SK-N-SH treated with all-trans-retinoic acid at 6 μM for 48 hours (cell line): ENCODE measurements around the gene PLD3.

Experiments
- ATAC-seq: fragments of 200-7000 bp; cut with Tn5 transposase; 3 replicates; pipeline ENCODE4 v1.9.1; 2020; ENCODE audit warnings: mild to moderate bottlenecking, moderate library complexity
- ARNTL ChIP-seq: fragments of 450-650 bp; formaldehyde crosslinking; IDR thresholded peaks from 2 replicates; pipeline ENCODE4 v1.5.0; 2020; ENCODE audit warnings: low read depth, mild to moderate bottlenecking, moderate library complexity, borderline replicate concordance
- BACH2 ChIP-seq: fragments of 250-450 bp; sonication (Bioruptor Pico); IDR thresholded peaks from 2 replicates; pipeline ENCODE4 v1.9.0; 2021; ENCODE audit warnings: mild to moderate bottlenecking, borderline replicate concordance
- CREB5 ChIP-seq: fragments of 250-450 bp; sonication (Bioruptor Pico); IDR thresholded peaks from 2 replicates; pipeline ENCODE4 v1.5.1; 2020; ENCODE audit warnings: low read depth, mild to moderate bottlenecking, moderate library complexity
- CSRNP3 ChIP-seq: fragments of 250-450 bp; sonication (Bioruptor Pico); IDR thresholded peaks from 2 replicates; pipeline ENCODE4 v1.5.1; 2021; ENCODE audit warnings: mild to moderate bottlenecking, moderate library complexity
- ESRRG ChIP-seq: fragments of 250-450 bp; sonication (Bioruptor Pico); IDR thresholded peaks from 2 replicates; pipeline ENCODE4 v1.6.1; 2021; ENCODE audit warnings: mild to moderate bottlenecking
- GLIS3 ChIP-seq: fragments of 250-450 bp; sonication (Bioruptor Pico); IDR thresholded peaks from 2 replicates; pipeline ENCODE4 v1.5.0; 2020; ENCODE audit warnings: mild to moderate bottlenecking, moderate library complexity
- ISL1 ChIP-seq: fragments of 250-450 bp; sonication (Bioruptor Pico); IDR thresholded peaks from 2 replicates; pipeline ENCODE4 v2.1.2; 2022; ENCODE audit warnings: mild to moderate bottlenecking, moderate library complexity
- PATZ1 ChIP-seq: fragments of 250-450 bp; sonication (Bioruptor Pico); IDR thresholded peaks from 2 replicates; pipeline ENCODE4 v1.8.0; 2020; ENCODE audit warnings: mild to moderate bottlenecking, moderate library complexity, borderline replicate concordance
- POU6F1 ChIP-seq: fragments of 250-450 bp; sonication (Bioruptor Pico); IDR thresholded peaks from 2 replicates; pipeline ENCODE4 v1.8.0; 2021; ENCODE audit warnings: low read depth, mild to moderate bottlenecking, moderate library complexity, borderline replicate concordance
- PPARA ChIP-seq: fragments of 250-450 bp; sonication (Bioruptor Pico); IDR thresholded peaks from 2 replicates; pipeline ENCODE4 v1.5.0; 2020; ENCODE audit warnings: mild to moderate bottlenecking, borderline replicate concordance
- RARB ChIP-seq: fragments of 250-450 bp; sonication (Bioruptor Pico); IDR thresholded peaks from 2 replicates; pipeline ENCODE4 v1.8.0; 2021; ENCODE audit warnings: mild to moderate bottlenecking, moderate library complexity
- SNAI2 ChIP-seq: fragments of 250-450 bp; sonication (Bioruptor Pico); IDR thresholded peaks from 2 replicates; pipeline ENCODE4 v1.5.0; 2020; ENCODE audit warnings: mild to moderate bottlenecking, moderate library complexity
- TCF4 ChIP-seq: fragments of 250-450 bp; sonication (Bioruptor Pico); IDR thresholded peaks from 2 replicates; pipeline ENCODE4 v1.8.0; 2021; ENCODE audit warnings: mild to moderate bottlenecking, moderate library complexity, borderline replicate concordance
- TSHZ2 ChIP-seq: fragments of 250-450 bp; sonication (Bioruptor Pico); IDR thresholded peaks from 2 replicates; pipeline ENCODE4 v1.5.0; 2020; ENCODE audit warnings: mild to moderate bottlenecking, moderate library complexity
- ZC3H10 ChIP-seq: fragments of 250-450 bp; sonication (Bioruptor Pico); IDR thresholded peaks from 2 replicates; pipeline ENCODE4 v1.5.1; 2021; ENCODE audit warnings: mild to moderate bottlenecking, moderate library complexity
- ZFP3 ChIP-seq: fragments of 250-450 bp; sonication (Bioruptor Pico); IDR thresholded peaks from 2 replicates; pipeline ENCODE4 v1.5.0; 2020; ENCODE audit warnings: mild to moderate bottlenecking, moderate library complexity
- ZNF565 ChIP-seq: fragments of 450-650 bp; formaldehyde crosslinking; conservative IDR thresholded peaks from 2 replicates; pipeline ENCODE4 v1.5.0; 2020; ENCODE audit warnings: low read depth, mild to moderate bottlenecking, moderate library complexity

Gene PLD3

GRCh38 chr19:40376286-40376862 lies 27.9 kb downstream of the PLD3 start:
- TF ChIP-seq PPARA (CRISPR knock-in tag) (no peak), RARB (CRISPR knock-in tag) (no peak), ISL1 (CRISPR knock-in tag) (no peak), CSRNP3 (no peak), ZNF565 (no peak), TCF4 (CRISPR knock-in tag) (no peak), PATZ1 (no peak), POU6F1 (CRISPR knock-in tag) (no peak), GLIS3 (no peak), ESRRG (CRISPR knock-in tag) (no peak), TSHZ2 (no peak)
- ATAC-seq: no peak

- ATAC-seq: no peak
- TF ChIP-seq CREB5 (CRISPR knock-in tag) (no peak), PPARA (CRISPR knock-in tag) (no peak), SNAI2 (CRISPR knock-in tag) (no peak), BACH2 (CRISPR knock-in tag) (no peak), ARNTL (CRISPR knock-in tag) (no peak), ZC3H10 (CRISPR knock-in tag) (no peak), RARB (CRISPR knock-in tag) (no peak), ZFP3 (no peak), GLIS3 (no peak), TSHZ2 (no peak), PATZ1 (no peak)
Measured at GRCh38 chr19:40377876-40378385, 29.4 kb downstream of the PLD3 start.
